ENCODE measurements around the gene CLEC2D.

GRCh38 chr12:9640024-9640423, 29.5 kb upstream of the CLEC2D start:
- TF ChIP-seq POLR2A (IDR thresholded peaks at IDR 0.05) (no peak), CTCF (IDR thresholded peaks at IDR 0.05) (no peak), POLR2AphosphoS5 (IDR thresholded peaks at IDR 0.05) (no peak)
